ENCODE results near the gene GRIK4.

DNA sequence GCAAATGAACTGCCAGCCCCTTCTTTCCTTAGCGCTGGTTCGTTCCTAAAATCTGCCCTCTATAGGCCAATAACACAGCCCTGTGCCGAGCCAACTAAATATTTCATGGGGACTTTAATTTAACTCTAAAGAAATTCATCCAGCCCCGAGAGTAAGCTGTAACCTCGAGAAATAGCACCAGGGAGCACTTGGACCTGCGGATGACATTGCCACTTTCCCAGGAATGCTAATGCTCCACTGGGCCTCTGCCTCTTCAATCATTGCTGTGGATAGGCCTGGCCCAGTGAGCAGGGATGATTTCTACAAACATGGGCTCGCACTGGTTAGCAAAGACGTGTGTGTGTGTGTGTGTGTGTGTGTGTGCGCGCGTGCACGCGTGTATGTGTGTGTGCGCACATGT, 417.1 kb downstream of the GRIK4 start:
- TF ChIP-seq, protein P1, sequence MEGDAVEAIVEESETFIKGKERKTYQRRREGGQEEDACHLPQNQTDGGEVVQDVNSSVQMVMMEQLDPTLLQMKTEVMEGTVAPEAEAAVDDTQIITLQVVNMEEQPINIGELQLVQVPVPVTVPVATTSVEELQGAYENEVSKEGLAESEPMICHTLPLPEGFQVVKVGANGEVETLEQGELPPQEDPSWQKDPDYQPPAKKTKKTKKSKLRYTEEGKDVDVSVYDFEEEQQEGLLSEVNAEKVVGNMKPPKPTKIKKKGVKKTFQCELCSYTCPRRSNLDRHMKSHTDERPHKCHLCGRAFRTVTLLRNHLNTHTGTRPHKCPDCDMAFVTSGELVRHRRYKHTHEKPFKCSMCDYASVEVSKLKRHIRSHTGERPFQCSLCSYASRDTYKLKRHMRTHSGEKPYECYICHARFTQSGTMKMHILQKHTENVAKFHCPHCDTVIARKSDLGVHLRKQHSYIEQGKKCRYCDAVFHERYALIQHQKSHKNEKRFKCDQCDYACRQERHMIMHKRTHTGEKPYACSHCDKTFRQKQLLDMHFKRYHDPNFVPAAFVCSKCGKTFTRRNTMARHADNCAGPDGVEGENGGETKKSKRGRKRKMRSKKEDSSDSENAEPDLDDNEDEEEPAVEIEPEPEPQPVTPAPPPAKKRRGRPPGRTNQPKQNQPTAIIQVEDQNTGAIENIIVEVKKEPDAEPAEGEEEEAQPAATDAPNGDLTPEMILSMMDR (IDR thresholded peaks at IDR 0.05) = no peak
- no peak for TF ChIP-seq RFX5 (IDR thresholded peaks at IDR 0.05; ENCODE audit: low read length)
- TF ChIP-seq EZH2phosphoT487 (IDR thresholded peaks at IDR 0.05; ENCODE audit: borderline replicate concordance, low read depth) = no peak
- no peak for TF ChIP-seq FOXJ3 (CRISPR knock-in tag; IDR thresholded peaks at IDR 0.05)
- no peak for TF ChIP-seq POLR2AphosphoS5 (IDR thresholded peaks at IDR 0.05; ENCODE audit: low read depth, low read length)
- TF ChIP-seq EP300 (IDR thresholded peaks at IDR 0.05; ENCODE audit: borderline replicate concordance in 1 of 2, low read depth in 1 of 2, low read length in 1 of 2) = no peak
- TF ChIP-seq SMC3 (IDR thresholded peaks at IDR 0.05; ENCODE audit: low read depth, low read length) = no peak
- TF ChIP-seq FOSL2 (IDR thresholded peaks at IDR 0.05; ENCODE audit: borderline replicate concordance, low read depth) = no peak
- no peak for TF ChIP-seq RCOR1 (IDR thresholded peaks at IDR 0.05; ENCODE audit: low read length)
- TF ChIP-seq YY1 (IDR thresholded peaks at IDR 0.05; ENCODE audit: low read depth) = no peak

All from SK-N-SH (cell line).